GM15510 (cell line): Measurements from ENCODE around the gene DSEL.

Source experiments
- POLR2A ChIP-seq: IDR thresholded peaks from 3 replicates; pipeline ENCODE4 v1.6.1; 2011; ENCODE audit warnings: borderline replicate concordance; ENCODE audit not compliant: insufficient read length; ENCODE audit errors: extremely low read depth

Gene DSEL

GRCh38 chr18:67468038-67468437 is 48.5 kb downstream of the DSEL start:
- TF ChIP-seq POLR2A: no peak

GRCh38 chr18:67467188-67467587 is 49.3 kb downstream of the DSEL start:
- no peak for TF ChIP-seq POLR2A

GRCh38 chr18:67464499-67464898 is 52.0 kb downstream of the DSEL start:
- TF ChIP-seq POLR2A: no peak

GRCh38 chr18:67463829-67464228 is 52.7 kb downstream of the DSEL start:
- no peak for TF ChIP-seq POLR2A

GRCh38 chr18:67456711-67457110 is 59.8 kb downstream of the DSEL start:
- no peak for TF ChIP-seq POLR2A
